ENCODE measurements around the gene XDH.

- TF ChIP-seq EZH2phosphoT487 (IDR thresholded peaks at IDR 0.05; ENCODE audit: insufficient read depth, low read depth): no peak
- TF ChIP-seq EZH2 (IDR thresholded peaks at IDR 0.05; ENCODE audit: insufficient read depth, poor library complexity, severe bottlenecking): no peak
Observed at GRCh38 chr2:31324016-31324633, 90.4 kb downstream of the XDH start.

All from GM23248 (cell line).